Right lobe of liver (tissue), 6 donors: ENCODE measurements around the gene HSPB3. TPM values are rescaled to one million over a fixed set of nuclear protein-coding genes. Genes with fewer than 3 reads are reported as not detected.
"Not testable (repeated sequence)": the region's sequence is repeated elsewhere in the genome, so short reads cannot be mapped to it uniquely, and the experiment has no call there.

Experiments
- ATAC-seq, 4 donors: fragments of 200-7000 bp; cut with Tn5 transposase; one replicate each; pipeline ENCODE4 v1.9.1; 2020; ENCODE audit warnings: mild to moderate bottlenecking in 4 of 4, moderate library complexity in 4 of 4
- DNase-seq, 3 donors: peaks; one replicate each; pipeline ENCODE4 v3.0.0-alpha.2; 2020
- H3K27ac ChIP-seq, 3 donors: fragments of 200-600 bp; one replicate each; pipeline ENCODE4 v1.8.0; 2022
- H3K27me3 ChIP-seq, 2 donors: fragments of 200-600 bp; one replicate each; pipeline ENCODE4 v1.8.0; 2022
- H3K36me3 ChIP-seq, 4 donors: fragments of 200-600 bp; sonication (generic) in 1 of 4; one replicate each; pipeline versions ENCODE4 v1.5.1 to v1.8.0; 2017 to 2022; ENCODE audit warnings: control low read depth in 1 of 4
- H3K4me1 ChIP-seq, 4 donors: fragments of 200-600 bp; sonication (generic) in 1 of 4; one replicate each; pipeline versions ENCODE4 v1.5.1 to v1.8.0; 2017 to 2022; ENCODE audit warnings: control low read depth in 1 of 4
- H3K4me3 ChIP-seq, 3 donors: fragments of 200-600 bp; one replicate each; pipeline ENCODE4 v1.8.0; 2022
- H3K9me3 ChIP-seq, 4 donors: fragments of 200-600 bp; sonication (generic) in 1 of 4; one replicate each; pipeline versions ENCODE4 v1.5.1 to v1.8.0; 2017 to 2022; ENCODE audit warnings: control low read depth in 1 of 4
- POLR2A ChIP-seq: fragments of 450-650 bp; IDR thresholded peaks from one replicate; pipeline ENCODE4 v1.6.1; 2017; ENCODE audit warnings: antibody characterized with exemption, mild to moderate bottlenecking
- WGBS: methylation state at CpG from one replicate; pipeline ENCODE4 v1.1.6; 2018; ENCODE audit warnings: low coverage, low lambda C conversion rate; ENCODE audit not compliant: insufficient coverage; ENCODE audit errors: missing lambda C conversion rate; 5-methylcytosine and 5-hydroxymethylcytosine counted together
- intact Hi-C, 2 donors: fragments of 100-400 bp; cut with DNase I; formaldehyde crosslinking; loops; one replicate each; pipeline versions ENCODE4 v1.11.2 to v1.14.1; 2022
- total RNA-seq, 6 experiments: library from RNA; depleted of rRNA in 2 of 6; stranded (reverse); fragments of >200 nt in 2 of 6; fragmentation: NEBNext Ultra II Directional in 3 of 6; extraction: Animal tissue kit (Norgen Biotek cat#: 25700) in 3 of 6; gene quantifications; one replicate each; pipeline versions ENCODE4 v1.1.0 to v1.2.4, GENCODE V29; 2016 to 2023
- TF ChIP-seq, protein P1 (sequence below), 4 donors: fragments of 200-600 bp in 3 of 4; fragments of 450-650 bp in 1 of 4; IDR thresholded peaks; one replicate each; pipeline versions ENCODE4 v1.5.1 to v1.8.0; 2016 to 2022; ENCODE audit warnings: antibody characterized with exemption in 4 of 4, mild to moderate bottlenecking in 2 of 4
- donor health status: DM: no; HTN: yes; CAD: no.
- donor health status: DM: no; HTN: no; CAD: no.
- donor health status: DM: no; HTN: no; CAD: no.
- donor health status: DM: no; HTN: yes; CAD: no.
- donor health status: DM: no; HTN: yes; CAD: no.

The HSPB3 gene
- total RNA-seq, 6 experiments from 2014 or later, result 0.43 TPM; not detected in 5

DNA sequence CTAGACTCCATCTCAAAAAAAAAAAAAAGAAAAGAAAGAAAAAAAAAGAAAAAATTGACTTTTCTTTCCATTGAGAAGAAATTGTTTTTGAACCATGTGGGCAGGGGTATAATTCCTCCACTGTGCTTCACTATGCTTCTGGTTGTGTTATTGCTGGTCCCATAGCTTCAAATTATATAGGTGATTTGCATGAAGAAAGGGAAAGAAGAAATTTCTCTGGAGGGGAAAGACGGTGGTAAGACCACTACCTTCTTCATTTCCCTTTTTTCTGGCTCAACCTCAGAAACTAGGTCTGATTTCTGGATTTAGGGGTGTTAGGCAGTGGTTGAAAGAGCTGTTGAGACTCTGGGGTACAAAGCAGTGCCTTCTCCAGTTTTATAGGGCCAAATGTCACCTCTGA lies 29.3 kb upstream of the HSPB3 start:
- no peak for DNase-seq
- Histone ChIP-seq H3K27ac (no peak overlapping the region), H3K36me3 (no peaks in the 10 kb centered on the region), H3K9me3 (no peaks in the 10 kb centered on the region), H3K4me3 (no peak overlapping the region), H3K27me3 (no peaks in the 10 kb centered on the region), H3K4me1 (no peaks in the 10 kb centered on the region)
- intact Hi-C loops, result no loop called here
- ATAC-seq, result no peak
- WGBS, result 67% methylated on average over 1 of the region's 1 CpG
- TF ChIP-seq, protein P1, sequence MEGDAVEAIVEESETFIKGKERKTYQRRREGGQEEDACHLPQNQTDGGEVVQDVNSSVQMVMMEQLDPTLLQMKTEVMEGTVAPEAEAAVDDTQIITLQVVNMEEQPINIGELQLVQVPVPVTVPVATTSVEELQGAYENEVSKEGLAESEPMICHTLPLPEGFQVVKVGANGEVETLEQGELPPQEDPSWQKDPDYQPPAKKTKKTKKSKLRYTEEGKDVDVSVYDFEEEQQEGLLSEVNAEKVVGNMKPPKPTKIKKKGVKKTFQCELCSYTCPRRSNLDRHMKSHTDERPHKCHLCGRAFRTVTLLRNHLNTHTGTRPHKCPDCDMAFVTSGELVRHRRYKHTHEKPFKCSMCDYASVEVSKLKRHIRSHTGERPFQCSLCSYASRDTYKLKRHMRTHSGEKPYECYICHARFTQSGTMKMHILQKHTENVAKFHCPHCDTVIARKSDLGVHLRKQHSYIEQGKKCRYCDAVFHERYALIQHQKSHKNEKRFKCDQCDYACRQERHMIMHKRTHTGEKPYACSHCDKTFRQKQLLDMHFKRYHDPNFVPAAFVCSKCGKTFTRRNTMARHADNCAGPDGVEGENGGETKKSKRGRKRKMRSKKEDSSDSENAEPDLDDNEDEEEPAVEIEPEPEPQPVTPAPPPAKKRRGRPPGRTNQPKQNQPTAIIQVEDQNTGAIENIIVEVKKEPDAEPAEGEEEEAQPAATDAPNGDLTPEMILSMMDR (IDR thresholded peaks at IDR 0.05), result no peak
- no peak for TF ChIP-seq POLR2A

DNA sequence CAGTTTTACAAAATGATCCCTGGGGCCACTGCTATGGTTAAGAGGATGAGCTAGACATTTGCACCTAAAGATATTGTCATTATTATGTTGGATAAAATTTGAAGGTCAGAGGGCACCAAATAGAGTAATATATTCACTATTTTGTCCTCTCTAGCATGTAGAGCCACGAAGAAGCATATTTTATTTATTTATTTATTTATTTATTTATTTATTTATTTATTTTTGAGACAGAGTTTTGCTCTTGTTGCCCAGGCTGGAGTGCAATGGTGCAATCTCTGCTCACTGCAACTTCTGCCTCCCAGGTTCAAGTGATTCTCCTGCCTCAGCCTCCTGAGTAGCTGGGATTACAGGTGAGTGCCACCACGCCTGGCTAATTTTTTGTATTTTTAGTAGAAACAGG lies 20.8 kb upstream of the HSPB3 start:
- ATAC-seq, H3K9me3 ChIP-seq, H3K27ac ChIP-seq, DNase-seq, H3K27me3 ChIP-seq, intact Hi-C loops, H3K36me3 ChIP-seq, H3K4me1 ChIP-seq, H3K4me3 ChIP-seq: not testable (repeated sequence)
- WGBS, result 91% methylated on average over 2 of the region's 2 CpGs

DNA sequence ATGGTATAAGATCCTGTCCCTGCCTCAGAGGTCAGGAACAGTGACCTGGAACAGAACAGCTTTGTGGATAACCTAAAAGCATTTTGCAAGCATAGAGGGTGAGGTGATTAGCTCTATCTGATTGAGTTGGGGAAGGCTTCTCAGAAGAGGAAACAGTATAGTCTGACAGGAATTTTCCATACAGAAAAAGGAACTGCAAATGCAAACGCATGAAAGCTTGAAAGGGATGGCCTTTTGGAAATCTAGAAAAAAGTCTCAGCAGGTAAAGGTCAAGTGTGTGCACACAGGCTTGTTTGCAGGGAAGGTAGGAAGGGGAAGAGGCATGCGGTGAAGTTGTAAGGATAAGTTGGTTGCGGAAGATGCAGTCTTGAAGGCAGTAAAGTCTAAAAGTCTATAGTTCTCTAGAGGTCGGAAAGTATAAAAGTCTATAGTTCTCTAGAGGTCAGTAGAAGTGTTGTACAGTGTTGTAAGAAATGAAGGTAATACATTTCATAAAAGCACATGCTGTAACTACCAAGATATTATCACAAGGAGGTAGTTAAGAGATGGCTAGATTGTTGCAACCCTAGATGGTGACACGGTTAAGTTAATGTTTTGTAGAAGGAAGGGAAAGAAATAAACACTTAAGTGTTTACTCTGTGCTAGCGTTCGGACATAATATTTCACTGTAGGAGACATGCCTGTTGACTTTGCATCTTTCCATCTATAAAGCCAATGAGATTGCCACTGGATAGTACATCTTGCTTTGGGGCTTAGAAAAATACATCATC lies 16.7 kb upstream of the HSPB3 start:
- H3K9me3 ChIP-seq, result no peaks in the 10 kb centered on the region
- H3K27ac ChIP-seq, result no peak overlapping the region
- DNase-seq (no peak), ATAC-seq (no peak)
- H3K4me1 ChIP-seq, result no peaks in the 10 kb centered on the region
- H3K4me3 ChIP-seq, result no peak overlapping the region
- H3K36me3 ChIP-seq, result no peaks in the 10 kb centered on the region
- intact Hi-C loops, result no loop called here
- TF ChIP-seq, protein P1 (IDR thresholded peaks at IDR 0.05), result no peak
- no peak for TF ChIP-seq POLR2A
- 50% methylated on average over 7 of the region's 7 CpGs for WGBS
- no peaks in the 10 kb centered on the region for H3K27me3 ChIP-seq

DNA sequence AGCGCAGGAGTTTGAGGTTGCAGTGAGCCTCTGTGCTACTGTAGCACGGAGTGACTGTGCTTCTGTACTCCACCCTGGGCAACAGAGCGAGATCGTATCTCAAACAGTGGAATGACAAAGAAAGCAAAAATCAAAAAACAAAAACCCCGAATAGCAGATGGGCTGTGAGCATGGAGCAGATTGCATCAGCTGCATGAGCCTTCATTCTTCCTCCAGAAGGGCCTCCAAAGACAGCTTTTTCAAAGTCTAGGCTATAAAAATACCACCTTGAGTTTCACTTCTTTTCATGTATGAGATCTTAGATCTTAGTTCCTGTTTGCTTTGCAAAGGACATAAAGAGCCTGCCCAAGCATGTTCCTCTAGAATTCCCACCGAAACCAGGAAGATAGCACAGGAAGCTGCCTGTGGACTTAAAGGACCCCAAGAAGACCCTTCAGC lies 15.0 kb upstream of the HSPB3 start:
- ATAC-seq (no peak), DNase-seq (no peak)
- Histone ChIP-seq H3K27ac (no peak overlapping the region), H3K36me3 (no peaks in the 10 kb centered on the region), H3K4me3 (no peak overlapping the region), H3K9me3 (no peaks in the 10 kb centered on the region), H3K27me3 (no peaks in the 10 kb centered on the region), H3K4me1 (no peaks in the 10 kb centered on the region)
- WGBS, result 81% methylated on average over 5 of the region's 6 CpGs
- TF ChIP-seq POLR2A, result no peak
- TF ChIP-seq, protein P1 (IDR thresholded peaks at IDR 0.05), result no peak
- intact Hi-C loops, result no loop called here

DNA sequence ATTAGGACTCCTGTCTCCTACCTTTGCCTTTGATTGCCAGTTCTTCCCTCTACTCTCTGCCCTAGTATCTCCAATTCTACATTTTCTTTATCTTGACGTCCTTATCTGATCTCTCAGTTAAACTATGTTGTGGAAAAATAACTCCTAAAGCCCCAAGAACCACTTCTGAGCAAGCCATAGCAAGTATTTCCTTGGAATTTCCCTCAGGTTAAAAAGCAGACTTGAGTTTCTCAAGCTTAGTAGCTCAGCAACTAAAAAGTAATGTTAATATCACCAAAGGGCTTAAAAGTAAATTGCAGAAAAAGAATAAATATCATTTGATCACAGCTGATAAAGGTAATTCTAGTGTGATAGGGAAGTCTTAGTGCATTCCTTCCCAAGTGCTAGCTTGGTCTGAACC lies 13.2 kb upstream of the HSPB3 start:
- H3K27ac ChIP-seq, result no peak overlapping the region
- H3K27me3 ChIP-seq, result no peaks in the 10 kb centered on the region
- no peaks in the 10 kb centered on the region for H3K36me3 ChIP-seq
- DNase-seq, result no peak
- TF ChIP-seq, protein P1 (IDR thresholded peaks at IDR 0.05), result no peak
- TF ChIP-seq POLR2A, result no peak
- ATAC-seq, result no peak
- H3K9me3 ChIP-seq, result no peaks in the 10 kb centered on the region
- intact Hi-C loops, result no loop called here
- no peaks in the 10 kb centered on the region for H3K4me1 ChIP-seq
- 0% methylated on average over 1 of the region's 1 CpG for WGBS
- no peak overlapping the region for H3K4me3 ChIP-seq
